Stimulated activated effector memory CD8-positive, alpha-beta T cell treated with anti-CD3 and anti-CD28 coated beads, Interleukin-12 subunit alpha, Interleukin-12 subunit beta, amount 100 ng/mL, for 72 hours (primary cell): ENCODE data around the gene TMEM170B.

Experiments used
- ATAC-seq: fragments of 150-1000 bp; cut with Tn5 transposase; 2 replicates; pipeline ENCODE4 v1.10.0; 2021
- DNase-seq, 2 donors: peaks; one replicate each; pipeline ENCODE4 v3.0.0; 2021 to 2022; ENCODE audit warnings: low spot score in 2 of 2
- H3K27ac Mint-ChIP-seq: one replicate; pipeline ENCODE4 v1.8.0; 2022; ENCODE audit warnings: mild to moderate bottlenecking, mixed read lengths
- H3K36me3 Mint-ChIP-seq: one replicate; pipeline ENCODE4 v1.8.0; 2022; ENCODE audit warnings: mild to moderate bottlenecking, mixed read lengths
- H3K4me1 Mint-ChIP-seq: one replicate; pipeline ENCODE4 v1.8.0; 2022; ENCODE audit warnings: mixed read lengths
- H3K4me3 Mint-ChIP-seq: one replicate; pipeline ENCODE4 v1.8.0; 2022; ENCODE audit warnings: mild to moderate bottlenecking, mixed read lengths
- H3K9me3 Mint-ChIP-seq: one replicate; pipeline ENCODE4 v1.8.0; 2022; ENCODE audit warnings: mixed read lengths

The TMEM170B gene

GRCh38 chr6:11592294-11592906, 54.9 kb downstream of the TMEM170B start:
- Mint-ChIP-seq H3K27ac (no peak overlapping the region), H3K9me3 (no peaks in the 10 kb centered on the region), H3K36me3 (no peaks in the 10 kb centered on the region), H3K4me3 (no peak overlapping the region), H3K4me1 (no peaks in the 10 kb centered on the region)
- ATAC-seq (no peak), DNase-seq (peak in 1 of 2 donors; percentile 38)

DNA sequence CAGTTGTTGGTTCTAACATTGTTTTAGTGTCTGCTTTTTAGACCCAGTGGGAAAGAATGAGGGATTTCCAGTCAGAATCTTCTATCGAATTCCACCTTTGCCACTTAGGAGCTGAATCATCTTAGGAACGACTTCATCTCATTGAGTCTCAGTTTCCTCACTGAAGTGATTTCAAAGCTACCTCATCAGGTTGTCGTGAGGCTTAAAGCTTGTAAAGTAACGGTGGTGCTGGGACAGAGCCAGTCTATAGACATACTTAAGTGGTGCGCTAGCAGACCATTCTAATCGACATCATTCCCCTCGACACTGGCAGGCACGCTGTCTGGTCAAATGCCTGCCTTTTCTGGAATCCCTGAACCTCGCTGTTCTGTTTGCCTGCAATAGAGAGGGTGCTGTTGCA, 55.5 kb downstream of the TMEM170B start:
- DNase-seq (peak in 1 of 2 donors; percentile 33), ATAC-seq (no peak)
- Mint-ChIP-seq H3K9me3 (no peaks in the 10 kb centered on the region), H3K4me3 (no peak overlapping the region), H3K27ac (no peak overlapping the region), H3K36me3 (no peaks in the 10 kb centered on the region), H3K4me1 (no peaks in the 10 kb centered on the region)

DNA sequence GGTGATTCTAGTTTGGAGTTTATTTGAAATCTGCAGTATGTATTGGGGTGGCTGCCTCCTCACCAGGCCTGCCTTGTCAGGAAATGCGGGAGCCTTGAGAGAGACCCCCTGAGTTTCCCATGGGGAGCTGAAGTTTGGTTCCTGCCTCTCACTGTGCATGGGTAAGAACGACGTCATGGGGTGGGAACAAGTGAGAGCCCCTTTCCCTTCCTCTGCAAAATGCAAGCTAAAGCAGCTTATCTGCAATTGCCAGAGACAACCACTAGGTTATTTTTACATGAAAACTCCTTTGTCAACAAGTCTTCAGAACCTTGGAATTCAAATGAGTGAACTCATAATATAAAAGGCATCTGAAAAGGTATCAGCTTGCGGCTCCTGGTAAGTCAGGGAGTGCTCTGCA, 58.4 kb downstream of the TMEM170B start:
- ATAC-seq (no peak), DNase-seq (peak in 1 of 2 donors; percentile 23)
- Mint-ChIP-seq H3K9me3 (no peaks in the 10 kb centered on the region), H3K36me3 (no peaks in the 10 kb centered on the region), H3K4me3 (no peak overlapping the region), H3K27ac (no peak overlapping the region), H3K4me1 (no peaks in the 10 kb centered on the region)

DNA sequence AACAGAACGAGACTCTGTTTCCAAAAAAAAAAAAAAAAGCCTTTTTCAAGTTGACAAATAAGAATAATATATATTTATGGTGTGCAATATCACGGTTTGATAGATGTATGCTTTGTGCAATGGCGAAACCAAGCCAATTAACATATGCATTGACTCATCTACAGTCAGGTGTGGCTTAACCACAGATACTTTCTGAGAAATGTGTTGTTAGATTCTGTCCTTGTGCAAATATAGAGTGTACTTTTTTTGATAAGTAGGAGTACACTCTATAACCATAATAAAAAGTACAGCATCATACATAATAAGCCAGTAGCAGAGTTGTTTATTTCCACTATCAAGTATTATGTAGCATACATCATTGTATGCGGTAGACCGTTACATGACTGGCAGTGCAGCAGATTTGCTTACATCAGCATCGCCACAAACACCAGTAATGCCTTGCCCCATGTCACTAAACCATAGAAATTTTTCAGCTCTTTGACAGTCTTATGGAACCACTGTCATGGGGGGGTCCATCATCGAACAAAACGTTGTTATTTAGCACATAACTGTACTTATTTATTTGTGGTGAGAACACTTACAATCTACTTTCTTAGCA, 59.2 kb downstream of the TMEM170B start:
- DNase-seq (peak in 1 of 2 donors; percentile 4), ATAC-seq (peak; percentile 69)
- Mint-ChIP-seq H3K9me3 (no peaks in the 10 kb centered on the region), H3K4me3 (no peak overlapping the region), H3K36me3 (no peaks in the 10 kb centered on the region), H3K27ac (no peak overlapping the region), H3K4me1 (no peaks in the 10 kb centered on the region)

GRCh38 chr6:11598687-11599086, 61.1 kb downstream of the TMEM170B start:
- Mint-ChIP-seq H3K9me3 (no peaks in the 10 kb centered on the region), H3K36me3 (no peaks in the 10 kb centered on the region), H3K4me1 (no peaks in the 10 kb centered on the region), H3K27ac (no peak overlapping the region), H3K4me3 (no peak overlapping the region)
- ATAC-seq: no peak
- peak in 1 of 2 donors; percentile 28 for DNase-seq

DNA sequence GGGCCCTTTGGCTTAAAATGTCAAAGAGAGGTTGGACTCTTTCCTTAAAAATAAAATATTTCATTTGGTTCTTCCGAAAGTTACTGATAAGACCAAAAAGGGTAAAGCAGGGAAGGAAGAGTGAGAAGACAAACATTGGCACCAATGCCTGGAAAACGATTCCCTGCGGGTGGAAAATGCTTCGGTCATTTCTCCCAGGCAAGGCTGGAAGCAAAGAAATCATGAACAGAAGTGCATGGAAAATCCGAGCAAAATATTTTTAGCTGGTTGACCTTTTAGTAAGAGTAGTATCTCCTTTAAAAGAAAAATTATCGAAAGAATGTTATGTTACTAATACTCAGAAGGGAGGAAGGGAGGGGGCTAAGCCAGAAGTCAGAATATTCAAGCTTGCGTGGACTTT, 62.7 kb downstream of the TMEM170B start:
- no peaks in the 10 kb centered on the region for H3K9me3 Mint-ChIP-seq

GRCh38 chr6:11601776-11602605, 64.4 kb downstream of the TMEM170B start:
- ATAC-seq: no peak
- Mint-ChIP-seq H3K4me3 (no peak overlapping the region), H3K9me3 (no peaks in the 10 kb centered on the region), H3K36me3 (no peaks in the 10 kb centered on the region), H3K4me1 (peaks cover 5% of the 10 kb centered on the region), H3K27ac (no peak overlapping the region)
- DNase-seq: no peak

More for the DNA sequence above, 62.7 kb downstream of the TMEM170B start:
- peaks cover 5% of the 10 kb centered on the region for H3K4me1 Mint-ChIP-seq
- H3K4me3 Mint-ChIP-seq: no peak overlapping the region
- no peak for DNase-seq
- no peaks in the 10 kb centered on the region for H3K36me3 Mint-ChIP-seq
- no peak overlapping the region for H3K27ac Mint-ChIP-seq
- no peak for ATAC-seq

- no peaks in the 10 kb centered on the region for H3K36me3 Mint-ChIP-seq
- H3K9me3 Mint-ChIP-seq: no peaks in the 10 kb centered on the region
- no peak for ATAC-seq
- DNase-seq: no peak
- H3K27ac Mint-ChIP-seq: no peak overlapping the region
- peaks cover 5% of the 10 kb centered on the region for H3K4me1 Mint-ChIP-seq
- no peak overlapping the region for H3K4me3 Mint-ChIP-seq
Observed at GRCh38 chr6:11604215-11604614, 66.7 kb downstream of the TMEM170B start.

DNA sequence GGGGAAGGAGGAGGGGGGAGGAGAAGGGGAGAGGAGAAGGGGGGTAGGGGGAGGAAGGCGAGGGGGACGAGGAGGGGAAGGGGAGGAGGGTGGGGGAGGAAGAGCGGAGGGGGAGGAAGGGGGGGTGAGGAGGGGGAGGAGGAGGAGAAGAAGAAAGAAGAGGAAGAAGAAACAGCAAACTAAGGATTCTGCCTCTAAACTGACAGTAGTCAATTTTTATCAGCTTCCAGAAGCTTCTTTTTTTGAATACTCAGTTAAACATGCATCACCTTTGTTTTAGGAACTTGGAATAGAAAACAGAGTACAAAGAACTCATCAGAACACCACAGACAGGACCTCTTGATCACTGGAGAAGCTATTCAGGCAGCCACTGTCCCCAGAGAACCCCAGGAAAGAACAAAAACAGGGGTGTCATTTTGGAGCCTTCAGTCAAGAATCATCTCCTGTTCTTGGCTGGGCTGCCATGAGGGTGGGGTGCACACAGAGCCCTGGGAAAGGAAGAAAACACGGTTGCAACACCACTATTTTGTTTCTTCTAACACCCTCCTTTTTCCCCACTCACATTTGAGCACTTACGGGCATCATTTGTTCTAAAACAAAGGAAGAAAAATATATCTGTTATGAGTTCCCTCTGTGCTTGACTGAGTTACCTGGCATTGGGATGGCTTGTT, 67.4 kb downstream of the TMEM170B start:
- ATAC-seq: no peak
- H3K9me3 Mint-ChIP-seq: no peaks in the 10 kb centered on the region

GRCh38 chr6:11605507-11605905, 68.0 kb downstream of the TMEM170B start:
- no peaks in the 10 kb centered on the region for H3K9me3 Mint-ChIP-seq
- H3K36me3 Mint-ChIP-seq: no peaks in the 10 kb centered on the region
- DNase-seq (no peak), ATAC-seq (no peak)
- no peak overlapping the region for H3K4me3 Mint-ChIP-seq
- peaks cover 5% of the 10 kb centered on the region for H3K4me1 Mint-ChIP-seq
- no peak overlapping the region for H3K27ac Mint-ChIP-seq

More for the DNA sequence above, 67.4 kb downstream of the TMEM170B start:
- DNase-seq: no peak
- H3K4me1 Mint-ChIP-seq: peaks cover 5% of the 10 kb centered on the region
- H3K4me3 Mint-ChIP-seq: no peak overlapping the region
- H3K27ac Mint-ChIP-seq: no peak overlapping the region
- no peaks in the 10 kb centered on the region for H3K36me3 Mint-ChIP-seq

GRCh38 chr6:11606332-11606731, 68.8 kb downstream of the TMEM170B start:
- no peaks in the 10 kb centered on the region for H3K9me3 Mint-ChIP-seq
- peaks cover 5% of the 10 kb centered on the region for H3K4me1 Mint-ChIP-seq
- no peaks in the 10 kb centered on the region for H3K36me3 Mint-ChIP-seq
- no peak for ATAC-seq
- H3K27ac Mint-ChIP-seq: no peak overlapping the region
- no peak for DNase-seq
- H3K4me3 Mint-ChIP-seq: no peak overlapping the region

DNA sequence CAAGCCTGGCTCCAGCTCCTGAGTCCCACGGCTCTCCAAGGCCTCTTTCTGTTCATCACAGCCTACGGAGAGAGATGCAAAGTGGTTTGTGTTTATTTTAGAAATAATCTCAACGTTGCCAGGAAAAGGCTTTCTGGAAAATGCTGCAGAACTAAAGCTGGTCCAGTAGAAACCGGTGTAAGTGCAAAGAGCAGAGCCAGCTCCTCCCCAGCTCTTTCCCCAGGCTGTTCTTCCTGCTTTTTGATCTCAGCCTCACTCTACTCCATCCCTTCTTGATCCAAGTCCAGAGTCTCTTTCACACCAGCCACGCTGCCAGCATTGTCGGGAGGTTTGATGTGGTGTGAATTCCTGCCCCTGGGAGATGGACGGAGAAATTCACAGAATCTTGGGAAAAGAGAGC, 69.8 kb downstream of the TMEM170B start:
- no peak for ATAC-seq
- DNase-seq: no peak
- Mint-ChIP-seq H3K36me3 (no peaks in the 10 kb centered on the region), H3K27ac (no peak overlapping the region), H3K9me3 (no peaks in the 10 kb centered on the region), H3K4me3 (no peak overlapping the region), H3K4me1 (peaks cover 5% of the 10 kb centered on the region)

GRCh38 chr6:11608600-11609323, 71.2 kb downstream of the TMEM170B start:
- ATAC-seq (no peak), DNase-seq (no peak)
- peaks cover 5% of the 10 kb centered on the region for H3K4me1 Mint-ChIP-seq
- no peaks in the 10 kb centered on the region for H3K36me3 Mint-ChIP-seq
- no peaks in the 10 kb centered on the region for H3K9me3 Mint-ChIP-seq
- H3K27ac Mint-ChIP-seq: no peak overlapping the region
- H3K4me3 Mint-ChIP-seq: no peak overlapping the region

DNA sequence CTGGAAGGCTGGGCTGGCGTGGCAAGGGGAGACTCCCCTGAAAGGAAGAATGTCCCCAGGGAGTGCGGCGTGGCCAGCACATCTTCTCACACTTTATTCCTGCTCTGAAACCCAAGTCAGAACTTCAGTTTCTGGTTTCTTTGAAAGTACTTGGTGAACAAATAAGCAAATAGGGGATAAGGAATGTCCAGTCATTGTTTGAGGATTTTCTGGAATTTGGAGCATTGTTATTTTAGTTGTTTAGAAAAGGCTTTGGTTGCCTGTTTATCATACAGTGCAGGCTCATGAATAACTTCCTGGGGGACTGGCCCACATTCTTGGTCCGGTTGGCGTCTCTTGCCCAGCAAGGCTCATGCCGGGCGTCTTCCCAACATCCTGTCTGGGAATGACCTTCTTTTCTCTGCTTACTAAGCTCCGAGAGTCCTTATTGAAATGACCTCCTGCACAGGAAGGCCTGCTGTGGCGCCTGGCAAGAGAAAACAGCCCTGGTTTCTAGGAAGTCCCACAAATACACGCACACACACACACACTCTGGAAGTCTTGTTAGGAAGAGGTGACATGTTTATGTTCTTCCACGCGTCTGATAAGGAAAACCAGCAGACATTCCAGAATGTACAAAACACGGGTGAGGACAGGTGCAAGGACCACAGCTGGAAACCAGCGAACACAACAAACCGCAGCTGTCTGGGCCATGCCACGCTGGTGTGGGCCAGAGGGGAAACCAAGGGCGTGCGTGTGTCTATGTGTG, 71.9 kb downstream of the TMEM170B start:
- H3K4me3 Mint-ChIP-seq: no peak overlapping the region
- DNase-seq: no peak
- H3K9me3 Mint-ChIP-seq: no peaks in the 10 kb centered on the region
- no peaks in the 10 kb centered on the region for H3K36me3 Mint-ChIP-seq
- ATAC-seq: no peak
- no peak overlapping the region for H3K27ac Mint-ChIP-seq
- no peaks in the 10 kb centered on the region for H3K4me1 Mint-ChIP-seq
